SIG-M5 (cell line): ENCODE data around the gene TOGARAM1.

ENCODE experiments used
- DNase-seq: peaks from one replicate; lab custom pipeline; 2025; lab: John Stamatoyannopoulos, UW

TOGARAM1 gene

DNA sequence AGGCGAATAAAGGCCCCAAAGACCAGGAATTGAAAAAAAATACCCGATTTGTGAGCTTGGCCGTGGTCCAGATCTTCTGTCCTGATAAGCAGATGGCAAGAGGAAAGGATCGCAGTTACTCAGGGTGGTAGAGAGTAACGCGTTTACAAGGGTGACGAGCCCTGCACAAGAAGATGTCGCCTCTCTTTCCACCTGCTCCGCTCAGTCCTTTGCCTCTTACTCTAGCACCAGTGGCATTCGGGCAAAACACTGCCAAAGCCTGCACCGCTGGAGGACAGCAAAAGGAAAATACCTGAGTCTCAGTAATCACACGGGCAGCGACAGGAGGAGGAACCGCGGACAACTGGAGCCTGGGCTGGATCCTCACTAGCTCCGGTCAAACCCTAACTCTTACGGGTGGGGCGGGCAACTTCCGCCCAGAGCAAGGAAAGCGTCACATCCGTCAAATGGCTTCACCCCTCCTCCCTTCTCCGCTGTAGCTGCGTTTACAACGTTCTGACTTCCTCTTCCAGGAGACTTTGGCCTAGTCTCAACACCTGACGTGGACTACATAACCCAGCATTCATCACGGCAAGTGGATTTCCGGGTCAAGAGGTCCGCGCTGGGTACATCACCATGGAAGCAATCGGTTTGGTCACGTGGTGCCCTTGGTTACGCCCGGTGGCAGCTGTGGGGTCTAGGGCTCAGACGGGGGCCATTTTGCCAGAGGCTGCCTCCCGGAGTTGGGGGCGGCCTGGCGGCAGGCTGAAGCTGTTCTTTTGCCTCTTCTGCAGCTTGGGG, at the start of gene TOGARAM1, which contains the start of gene KLHL28:
TOGARAM1 (plus strand) TSS at position 637 of the 780 bp plus-strand sequence. CDS start 232 bp downstream, outside the sequence.
KLHL28 (minus strand) TSS at position 394 of the 780 bp plus-strand sequence. CDS start 16,019 bp downstream, outside the sequence.
- DNase-seq: peak; percentile 97

GRCh38 chr14:44914849-44915248, 47.1 kb upstream of the TOGARAM1 start:
- DNase-seq: no peak

GRCh38 chr14:44928793-44929192, 33.2 kb upstream of the TOGARAM1 start:
- no peak for DNase-seq

DNA sequence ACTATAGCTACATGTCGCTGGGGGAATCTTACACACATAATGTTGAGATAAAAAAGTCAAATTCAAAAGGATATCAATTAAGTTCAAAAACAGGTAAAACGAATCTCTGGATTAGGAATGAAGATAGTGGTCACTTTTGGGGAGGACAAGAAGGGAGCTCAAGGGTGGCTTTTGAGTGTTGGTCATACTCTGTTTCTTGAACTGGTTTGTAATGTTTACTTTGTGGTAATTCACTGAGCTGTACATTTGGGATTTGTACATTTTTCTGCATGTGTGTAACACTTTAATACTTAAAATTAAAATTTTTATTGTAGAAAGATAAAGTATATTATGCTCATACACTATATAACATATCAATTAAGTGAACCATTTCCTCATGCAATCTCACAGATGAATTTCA, 26.8 kb upstream of the TOGARAM1 start:
- DNase-seq: no peak

DNA sequence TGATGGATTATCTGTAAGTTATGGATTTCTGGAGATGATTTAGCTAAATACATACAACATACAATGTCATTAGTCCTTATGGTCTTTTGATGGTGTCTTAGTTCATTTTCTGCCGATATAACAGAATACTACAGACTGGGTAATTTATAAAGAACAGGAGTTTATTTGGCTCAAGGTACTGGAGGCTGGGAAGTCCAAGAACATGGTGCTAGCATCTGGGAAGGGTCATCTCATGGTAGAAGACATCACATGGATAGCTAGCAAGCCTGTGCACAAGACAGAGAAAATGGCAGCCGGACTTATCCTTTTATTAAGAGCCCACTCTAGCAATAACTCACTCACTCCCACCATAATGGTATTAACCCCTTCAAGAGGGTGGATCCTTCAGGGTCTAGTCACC, 24.4 kb upstream of the TOGARAM1 start:
- no peak for DNase-seq

DNA sequence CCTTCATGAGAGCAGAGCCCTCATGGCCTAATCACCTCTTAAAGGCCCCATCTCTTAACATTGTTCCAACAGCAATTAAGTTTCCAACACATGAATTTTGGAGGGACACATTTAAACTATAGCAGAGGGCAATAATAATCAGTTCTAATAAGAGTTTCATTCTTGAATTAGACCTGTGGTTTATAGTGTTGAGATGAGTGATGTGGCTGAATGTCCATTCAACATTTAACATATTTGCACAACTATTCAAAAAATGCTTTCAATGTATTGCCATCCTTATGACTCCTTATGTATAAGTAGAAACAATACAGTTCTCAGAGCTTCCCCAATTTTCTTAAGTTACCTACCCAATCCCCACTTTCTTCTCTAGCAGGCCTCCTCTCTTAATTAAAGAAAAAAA, 21.8 kb upstream of the TOGARAM1 start:
- no peak for DNase-seq

DNA sequence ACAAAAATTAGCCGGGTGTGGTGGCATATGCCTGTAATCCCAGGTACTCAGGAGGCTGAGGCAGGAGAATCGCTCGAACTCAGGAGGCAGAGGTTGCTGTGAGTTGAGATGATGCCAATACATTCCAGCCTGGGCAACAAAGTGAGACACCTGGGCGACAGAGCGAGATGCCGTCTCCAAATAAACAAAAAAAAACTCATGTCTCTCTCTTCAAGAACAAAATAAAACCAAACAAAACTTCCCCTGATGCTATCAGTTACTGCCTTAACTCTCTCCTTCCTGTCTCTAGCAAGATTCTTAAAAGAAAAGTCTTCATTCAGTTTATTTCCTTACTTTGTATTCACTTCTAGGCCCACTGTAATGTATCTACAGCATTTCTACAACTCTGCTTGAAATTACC, 21.0 kb upstream of the TOGARAM1 start:
- no peak for DNase-seq

DNA sequence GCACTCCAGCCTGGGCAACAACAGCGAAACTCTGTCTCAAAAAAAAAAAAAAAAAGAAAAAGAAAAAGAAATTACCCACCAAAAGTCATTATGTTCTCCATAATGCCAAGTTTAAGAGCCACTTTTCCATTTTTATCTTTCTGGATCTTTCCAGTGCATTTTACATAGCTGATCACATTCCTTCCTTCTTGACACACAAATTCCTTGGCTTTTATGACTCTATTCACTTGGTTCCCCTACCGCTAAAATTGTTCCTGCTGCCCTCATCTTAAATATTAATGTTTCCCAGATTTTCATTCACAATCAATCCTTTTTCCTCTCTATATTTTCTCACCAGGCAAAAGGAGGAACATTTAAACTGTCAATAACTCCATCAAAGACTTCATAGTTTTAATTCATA, 20.4 kb upstream of the TOGARAM1 start:
- DNase-seq: no peak

DNA sequence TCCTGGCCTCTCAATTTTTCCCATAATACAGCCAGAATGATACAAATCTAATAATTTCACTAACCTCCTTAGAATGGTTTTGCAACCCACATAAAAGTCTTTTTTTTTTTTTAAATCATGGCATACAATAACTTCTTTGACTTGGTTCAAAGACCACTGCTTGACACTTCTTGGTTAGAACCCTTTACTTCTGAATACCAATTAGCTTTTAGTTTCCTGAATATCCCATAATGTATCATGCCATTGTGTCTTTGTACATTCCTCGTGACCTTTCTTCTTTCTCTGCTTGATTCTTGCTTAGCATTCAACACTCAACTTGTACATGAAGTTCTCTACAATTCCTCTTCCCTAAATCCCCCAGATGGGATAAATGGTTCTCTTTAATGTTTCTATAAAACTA, 19.6 kb upstream of the TOGARAM1 start:
- no peak for DNase-seq

DNA sequence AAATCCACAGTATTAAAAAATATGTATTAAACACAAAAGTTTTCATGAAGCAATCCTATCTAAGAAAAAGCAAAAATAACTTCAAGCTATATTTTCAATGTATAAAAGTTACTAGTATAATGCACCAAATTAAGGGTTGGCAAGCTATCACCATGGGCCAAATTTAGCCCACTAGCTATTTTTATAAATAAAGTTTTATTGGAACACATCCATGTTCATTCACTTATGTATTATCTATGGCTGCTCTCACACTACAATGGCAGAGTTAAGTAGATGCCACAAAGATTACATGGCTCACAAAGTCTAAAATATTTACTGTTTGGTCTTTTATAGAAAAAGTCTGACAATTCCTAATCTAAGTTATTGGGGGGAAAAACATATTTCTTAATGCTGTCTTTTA, 17.9 kb upstream of the TOGARAM1 start:
- no peak for DNase-seq

GRCh38 chr14:44945264-44945663, 16.7 kb upstream of the TOGARAM1 start:
- DNase-seq: no peak

DNA sequence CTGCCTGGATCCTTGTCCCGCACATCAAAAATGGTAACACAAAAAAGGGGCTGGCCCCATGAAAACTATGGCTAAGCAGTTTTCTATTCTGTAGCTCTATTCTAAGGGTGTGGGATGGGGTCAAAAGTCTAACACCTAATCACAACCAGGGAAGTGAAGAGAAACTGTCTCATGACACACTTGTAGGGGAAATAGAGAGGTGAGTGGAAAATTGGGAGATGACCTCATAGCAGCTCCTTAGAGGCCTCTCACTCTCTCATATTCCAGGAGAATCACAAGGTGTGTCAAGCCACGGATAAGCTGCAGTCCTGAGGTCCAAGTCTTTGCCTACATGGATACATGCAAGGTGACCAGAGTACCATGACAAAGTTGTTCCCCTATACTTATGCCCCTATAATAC, 10.9 kb upstream of the TOGARAM1 start:
- no peak for DNase-seq

DNA sequence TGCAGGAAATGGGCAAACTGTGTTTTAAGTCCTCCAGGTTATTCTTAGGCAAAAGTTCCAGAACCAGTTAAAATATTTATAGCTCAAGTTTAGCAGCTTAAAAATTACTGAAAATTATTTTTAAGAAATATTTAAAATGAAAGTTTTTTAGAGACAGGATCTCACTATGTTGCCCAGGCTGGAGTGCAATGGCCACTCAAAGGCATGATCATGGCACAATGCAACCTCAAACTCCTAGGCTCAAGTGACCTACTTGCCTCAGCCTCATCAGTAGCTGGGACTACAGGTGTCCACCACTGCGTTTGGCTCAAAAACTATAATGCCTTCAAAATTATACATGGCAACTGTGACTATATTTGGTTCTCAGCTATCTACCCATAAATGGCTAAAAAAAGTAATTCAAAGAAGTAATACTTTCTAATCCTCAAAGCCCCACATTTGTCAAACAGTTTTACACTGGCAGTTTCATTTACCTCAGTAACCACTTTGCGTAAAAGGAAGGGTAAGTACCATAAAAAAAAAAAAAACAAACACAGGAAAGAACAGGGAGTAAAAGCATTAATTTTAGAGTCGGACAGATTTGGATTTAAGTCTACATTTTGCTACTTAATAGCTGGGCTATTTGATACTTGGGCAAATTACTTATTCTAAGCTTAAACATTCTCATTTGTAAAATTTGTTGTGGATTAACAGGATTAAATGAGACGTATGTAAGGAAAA, 9.4 kb upstream of the TOGARAM1 start:
- no peak for DNase-seq

DNA sequence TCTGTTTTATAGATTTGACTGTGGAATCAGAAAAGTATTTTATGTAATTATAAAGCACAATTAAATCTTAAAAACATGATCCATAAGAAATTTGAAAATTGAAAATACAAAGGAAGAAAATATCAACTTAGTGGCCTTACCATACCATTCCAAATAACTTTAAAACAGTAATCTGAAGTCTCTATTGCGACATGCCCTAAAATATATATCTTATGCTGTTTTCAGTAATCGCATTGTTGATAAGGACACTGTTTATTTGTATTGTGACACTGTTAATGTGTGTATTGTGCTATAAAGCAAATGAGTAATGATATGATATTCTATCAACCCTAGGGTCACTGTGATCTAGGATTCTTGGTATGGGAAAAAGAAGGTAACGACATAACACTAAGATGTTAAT, 7.2 kb upstream of the TOGARAM1 start:
- DNase-seq: no peak

DNA sequence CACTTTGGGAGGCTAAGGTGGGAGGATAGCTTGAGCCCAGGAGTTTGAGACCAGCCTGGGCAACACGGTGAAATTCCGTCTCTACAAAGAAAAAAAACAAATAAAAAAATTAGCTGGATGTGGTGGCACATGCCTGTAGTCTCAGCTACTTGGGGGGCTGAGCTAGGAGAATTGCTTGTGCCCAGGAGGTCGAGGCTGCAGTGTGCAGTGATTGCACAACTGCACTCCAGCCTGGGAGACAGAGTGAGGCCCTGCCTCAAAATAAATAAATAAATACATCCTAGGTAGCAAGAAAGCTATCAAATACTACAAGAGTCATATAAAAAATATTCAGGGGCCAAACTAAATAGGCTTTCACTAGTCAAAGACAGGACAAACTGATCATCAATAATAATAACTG, 6.5 kb upstream of the TOGARAM1 start:
- DNase-seq: no peak

DNA sequence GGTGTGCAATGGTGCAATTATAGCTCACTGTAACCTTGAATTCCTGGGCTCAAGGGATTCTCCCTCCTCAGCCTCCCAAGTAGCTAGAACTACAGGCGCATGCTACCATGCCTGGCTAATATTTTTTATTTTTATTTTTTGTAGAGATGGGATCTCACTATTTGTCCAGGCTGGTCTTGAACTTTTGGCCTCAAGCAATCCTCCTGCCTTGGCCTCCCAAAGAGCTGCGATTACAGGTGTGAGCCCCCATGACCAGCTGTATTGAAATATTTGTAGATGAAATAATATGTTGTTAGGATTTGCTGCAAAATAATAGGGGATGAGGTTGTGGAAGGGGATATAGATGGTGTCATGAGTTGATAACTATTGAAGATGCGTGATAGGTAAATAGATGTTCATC, 5.1 kb upstream of the TOGARAM1 start:
- no peak for DNase-seq

- no peak for DNase-seq
These were observed 2.5 kb upstream of the TOGARAM1 start for GRCh38 chr14:44959538-44959937.

DNA sequence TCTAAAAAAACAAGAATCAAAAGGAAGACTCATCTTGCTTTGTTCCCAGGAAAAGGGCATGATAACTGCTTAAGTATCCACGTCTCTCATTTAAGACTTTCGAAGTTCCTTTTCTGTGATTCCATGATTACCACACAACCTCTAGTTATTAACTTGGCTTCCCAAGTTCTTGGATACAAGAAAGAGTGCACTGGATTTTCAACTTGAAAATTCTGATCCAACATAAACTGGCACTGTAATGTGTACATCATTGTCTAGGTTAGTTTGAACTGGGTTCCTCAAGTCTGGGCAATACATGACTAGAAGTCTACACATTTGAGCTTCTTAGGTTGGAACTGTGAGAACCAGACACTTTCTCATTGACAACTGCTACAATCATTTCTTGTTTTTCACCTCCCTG, 1.8 kb upstream of the TOGARAM1 start:
- DNase-seq: no peak

DNA sequence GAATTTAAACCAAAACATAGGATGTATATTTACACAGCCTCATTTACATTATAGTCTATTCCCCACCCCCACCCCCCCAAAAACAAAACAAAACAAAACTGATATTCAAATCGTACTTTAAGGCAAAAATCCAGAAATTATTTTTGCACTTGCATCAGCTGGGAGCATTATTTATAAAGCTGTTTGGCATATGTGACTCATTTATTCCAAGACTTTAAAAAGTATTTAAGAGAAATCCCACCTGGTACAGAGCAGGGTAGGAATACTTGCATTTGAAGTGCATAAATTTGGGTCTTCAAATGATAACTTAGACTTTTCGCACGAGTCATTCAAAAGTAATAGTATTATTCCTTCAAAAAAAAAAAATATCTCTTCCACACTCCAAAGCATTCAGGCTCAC, 1.3 kb upstream of the TOGARAM1 start:
- no peak for DNase-seq

DNA sequence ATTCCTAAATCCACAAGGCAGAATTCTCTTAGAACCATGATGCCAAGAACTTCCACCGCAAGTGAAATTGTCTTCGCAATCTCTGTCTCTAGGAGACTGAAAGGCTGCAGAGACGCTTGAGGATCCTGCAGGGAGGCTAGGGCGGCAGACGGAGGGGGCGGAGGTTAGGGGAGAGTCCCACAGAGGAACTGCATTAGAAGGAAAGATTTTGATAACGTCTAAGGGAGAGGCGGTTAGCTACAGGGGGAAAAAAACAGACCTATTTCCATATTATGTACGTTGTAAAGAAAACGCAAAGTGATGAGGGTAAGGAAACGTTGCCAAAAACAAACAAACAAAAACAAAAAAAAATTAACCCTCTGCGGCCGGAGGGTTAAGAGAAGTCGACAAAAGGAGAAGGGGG, 838 bp upstream of the TOGARAM1 start:
- DNase-seq: no peak

DNA sequence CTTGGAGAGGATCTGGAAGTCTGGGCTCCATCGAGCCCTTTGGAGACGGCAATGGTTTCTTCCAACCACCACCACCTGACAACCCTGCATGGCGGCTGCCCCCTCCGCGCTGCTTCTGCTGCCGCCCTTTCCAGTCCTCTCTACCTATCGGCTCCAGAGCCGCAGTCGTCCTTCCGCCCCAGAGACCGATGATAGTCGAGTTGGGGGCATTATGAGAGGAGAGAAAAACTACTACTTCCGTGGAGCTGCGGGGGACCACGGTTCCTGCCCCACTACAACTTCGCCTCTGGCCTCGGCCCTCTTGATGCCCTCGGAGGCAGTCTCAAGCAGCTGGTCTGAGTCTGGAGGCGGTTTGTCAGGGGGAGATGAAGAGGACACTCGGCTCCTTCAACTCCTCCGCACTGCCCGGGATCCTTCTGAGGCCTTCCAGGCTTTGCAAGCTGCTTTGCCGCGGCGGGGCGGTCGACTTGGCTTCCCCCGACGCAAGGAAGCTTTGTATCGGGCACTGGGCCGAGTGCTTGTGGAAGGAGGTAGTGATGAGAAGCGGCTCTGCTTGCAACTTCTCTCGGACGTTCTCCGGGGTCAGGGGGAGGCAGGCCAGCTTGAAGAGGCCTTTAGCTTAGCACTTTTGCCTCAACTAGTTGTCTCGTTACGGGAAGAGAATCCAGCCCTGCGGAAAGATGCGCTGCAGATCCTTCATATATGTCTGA, 499 bp downstream of the TOGARAM1 start:
- no peak for DNase-seq

GRCh38 chr14:44963044-44963528, 1.1 kb downstream of the TOGARAM1 start:
- DNase-seq: no peak
